HG03280 (cell line): ENCODE results near the gene RORC.

Experiments
- ATAC-seq: cut with Tn5 transposase; IDR thresholded peaks from one replicate; pipeline ENCODE4 v1.9.1; 2021; ENCODE audit warnings: mild to moderate bottlenecking, moderate library complexity; ENCODE audit not compliant: unreplicated experiment

RORC gene

GRCh38 chr1:151849126-151849525 is 17.5 kb upstream of the RORC start:
- no peak for ATAC-seq

DNA sequence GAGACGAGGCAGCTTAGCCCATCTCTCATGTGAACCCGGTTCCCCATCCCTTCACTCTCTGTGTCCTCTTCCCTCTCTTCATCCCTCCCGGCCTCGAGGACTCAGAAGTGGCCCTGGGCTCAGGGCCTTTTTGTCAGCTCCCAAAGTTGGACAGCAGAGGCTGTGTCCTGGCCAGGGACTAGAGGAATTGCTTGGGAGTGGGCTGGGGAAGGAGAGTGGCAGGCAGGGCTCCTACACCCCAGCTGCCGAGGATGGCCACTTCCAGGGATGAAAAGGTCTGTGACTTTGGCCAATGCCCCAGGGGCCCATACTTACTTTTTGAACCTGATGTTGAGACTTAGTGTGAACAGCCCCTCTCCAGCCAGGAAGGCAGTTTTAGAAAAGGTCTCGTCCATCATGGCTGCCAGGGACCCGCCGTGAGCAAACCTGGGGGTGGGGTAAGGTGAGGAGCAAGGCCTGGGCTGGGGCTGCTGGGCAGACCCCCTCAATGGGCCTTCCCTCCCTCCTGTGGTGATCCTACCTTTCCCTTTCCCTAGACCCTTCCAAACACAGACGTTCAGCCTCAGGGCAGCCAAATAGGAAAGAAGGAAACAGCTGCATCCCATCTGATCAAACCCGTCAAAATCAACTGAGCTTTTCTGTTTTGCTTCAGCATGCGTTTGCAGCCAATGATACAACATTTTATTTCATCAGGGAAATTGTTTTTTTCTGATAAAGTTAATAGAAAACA is 16.4 kb upstream of the RORC start:
- ATAC-seq, result no peak

- no peak for ATAC-seq
Observed at GRCh38 chr1:151846686-151847237, 15.2 kb upstream of the RORC start.

DNA sequence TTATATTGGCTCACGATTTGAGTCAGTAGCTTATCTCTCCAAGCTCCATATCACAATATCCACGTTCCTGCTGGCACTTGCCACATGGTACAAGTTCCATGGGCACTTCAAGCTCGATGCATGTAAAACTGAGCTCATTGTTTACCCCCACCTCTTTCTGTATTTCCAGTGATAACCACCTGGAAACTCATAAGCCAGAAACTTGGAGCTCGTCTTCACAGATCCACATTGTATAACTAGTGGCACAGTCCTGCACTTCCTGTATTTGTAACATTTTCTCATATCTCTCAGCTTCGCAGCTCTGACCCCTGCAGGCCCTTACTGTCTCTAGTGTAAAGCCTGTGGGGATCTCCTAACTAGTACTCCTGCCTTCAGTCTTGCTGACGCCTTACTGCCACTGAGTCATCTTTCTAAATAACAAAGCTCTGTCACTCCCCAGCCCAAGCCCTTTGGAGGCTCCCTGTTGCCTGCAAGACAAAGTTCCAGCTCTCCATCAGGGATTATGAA is 14.5 kb upstream of the RORC start:
- ATAC-seq, result no peak

GRCh38 chr1:151843398-151843797 is 11.8 kb upstream of the RORC start:
- no peak for ATAC-seq

GRCh38 chr1:151841141-151841540 is 9.5 kb upstream of the RORC start:
- ATAC-seq, result no peak

GRCh38 chr1:151840421-151840820 is 8.8 kb upstream of the RORC start:
- ATAC-seq, result no peak

DNA sequence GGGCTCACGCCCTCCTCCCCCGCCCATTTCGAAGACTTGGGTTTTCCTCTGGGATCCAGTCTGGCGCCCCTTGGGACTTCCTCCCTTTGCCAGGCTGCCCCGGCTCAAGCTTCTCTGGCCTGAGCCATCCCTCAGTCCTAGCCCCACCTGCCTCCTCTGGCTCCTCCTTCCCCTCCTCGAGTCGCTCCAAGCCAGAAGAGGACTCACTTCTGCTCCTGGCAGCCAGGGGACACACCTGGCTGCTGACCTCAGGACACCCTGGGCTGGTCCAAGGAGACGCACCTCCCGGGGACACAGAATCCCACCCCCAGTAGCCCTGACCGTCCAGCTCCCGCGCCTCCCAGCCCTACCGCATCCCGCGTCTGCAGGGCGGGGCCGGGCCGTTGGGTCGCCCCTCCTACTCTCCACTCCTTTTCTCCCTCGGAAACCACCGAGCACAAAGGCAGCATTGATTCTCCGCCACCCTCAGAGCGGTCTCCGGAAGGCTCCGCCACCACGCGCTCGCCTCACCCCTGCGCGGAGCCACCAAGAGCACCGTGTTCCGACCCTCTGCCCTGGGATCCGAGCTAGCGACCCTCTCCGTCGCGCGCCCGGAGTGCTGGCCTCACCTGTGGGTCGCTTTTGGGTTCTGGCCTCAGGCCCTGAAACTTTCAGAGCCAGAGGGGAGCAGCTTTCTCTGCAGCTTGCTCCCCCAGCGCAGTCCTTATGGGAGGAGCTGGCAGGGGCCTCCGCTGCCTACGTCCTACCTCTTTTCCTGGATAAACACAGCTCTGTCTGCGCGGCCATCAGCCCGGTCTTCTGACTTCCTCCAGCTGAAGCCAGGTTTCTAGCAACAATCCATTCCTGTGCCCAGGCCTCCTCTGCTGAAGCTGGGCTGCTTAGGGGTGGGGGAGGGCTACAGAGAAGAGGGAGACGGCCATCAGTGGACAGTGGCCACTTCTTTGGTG is 8.1 kb upstream of the RORC start, which contains the start of gene C2CD4D:
C2CD4D (minus strand) TSS at position 364 of the 947 bp plus-strand sequence. CDS start 831 bp downstream, outside the sequence.
- ATAC-seq, result no peak

DNA sequence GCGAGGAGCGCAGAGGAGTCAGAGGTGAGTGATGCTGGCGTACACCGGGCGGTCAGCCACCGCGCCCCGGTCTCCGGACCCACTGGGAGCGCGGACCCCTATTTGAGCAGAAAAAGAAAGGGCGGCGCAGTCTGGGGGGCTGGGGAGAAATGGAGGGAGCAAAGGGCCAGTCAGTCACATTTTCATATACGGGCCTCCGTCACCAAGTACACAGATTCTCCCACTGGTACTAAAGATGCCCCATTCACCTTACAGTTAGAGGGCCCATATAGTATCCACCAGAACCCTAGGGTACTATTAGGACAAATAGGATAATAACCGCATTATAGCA is 7.4 kb upstream of the RORC start:
- no peak for ATAC-seq

DNA sequence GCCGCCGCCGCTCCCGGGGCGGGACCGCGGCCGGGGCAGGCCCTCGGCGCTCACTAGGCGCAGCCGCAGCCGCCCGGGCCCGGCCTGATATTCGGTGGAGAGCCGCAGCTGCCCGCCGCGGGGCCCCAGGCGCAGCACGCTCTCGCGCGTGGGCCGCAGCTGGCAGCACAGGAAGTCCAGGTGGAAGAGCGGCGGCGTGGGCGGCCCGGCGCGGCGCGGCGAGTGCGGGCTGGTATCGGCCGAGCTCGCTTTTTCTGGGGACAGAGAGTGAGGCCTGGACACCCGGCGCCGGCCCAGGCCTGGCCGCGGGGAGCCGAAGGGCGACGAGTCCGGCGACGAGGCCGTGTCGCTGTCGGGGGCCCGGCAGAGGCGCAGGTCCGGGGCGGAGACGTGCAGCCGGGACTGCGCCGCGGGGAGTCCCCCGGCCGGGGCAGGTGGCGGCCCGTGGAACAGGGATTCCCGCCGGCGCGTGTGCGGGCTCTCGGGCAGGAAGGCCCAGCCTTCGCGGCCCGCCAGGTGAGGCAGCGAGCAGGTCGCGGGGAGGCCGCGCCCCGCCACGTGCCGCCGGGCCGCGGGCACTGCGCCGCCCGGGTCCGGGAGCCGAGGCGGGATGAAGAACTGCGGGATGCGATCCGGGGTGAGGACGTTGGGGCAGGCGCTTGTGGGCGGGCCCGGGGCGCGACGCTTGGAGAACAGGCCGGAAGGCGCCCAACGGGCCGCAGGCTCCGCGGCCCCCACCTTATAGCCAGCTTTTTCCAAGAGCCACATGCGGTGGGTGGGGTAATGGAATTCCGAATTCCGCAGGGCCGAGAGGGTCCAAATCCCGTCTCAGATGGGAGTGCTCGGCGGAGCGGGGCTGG is 6.8 kb upstream of the RORC start:
- ATAC-seq, result no peak

DNA sequence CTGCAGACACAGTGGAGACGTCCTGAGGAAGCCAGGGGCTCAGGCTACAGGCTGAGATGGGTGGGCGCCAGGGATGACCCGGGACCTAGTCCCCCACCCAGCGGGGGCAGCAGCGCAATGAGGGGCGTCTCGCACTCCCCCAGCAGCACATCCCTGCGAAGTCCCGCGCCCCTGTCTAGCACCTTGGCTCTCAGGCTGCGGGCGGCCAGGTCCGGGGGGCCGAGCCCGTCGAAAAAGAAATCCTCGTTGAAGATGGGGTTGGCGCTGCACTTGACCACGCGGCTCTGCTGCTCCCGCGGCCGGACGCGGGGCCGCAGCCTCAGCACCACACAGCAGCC is 6.3 kb upstream of the RORC start:
- no peak for ATAC-seq

- no peak for ATAC-seq
Observed at GRCh38 chr1:151837197-151837596, 5.6 kb upstream of the RORC start.

DNA sequence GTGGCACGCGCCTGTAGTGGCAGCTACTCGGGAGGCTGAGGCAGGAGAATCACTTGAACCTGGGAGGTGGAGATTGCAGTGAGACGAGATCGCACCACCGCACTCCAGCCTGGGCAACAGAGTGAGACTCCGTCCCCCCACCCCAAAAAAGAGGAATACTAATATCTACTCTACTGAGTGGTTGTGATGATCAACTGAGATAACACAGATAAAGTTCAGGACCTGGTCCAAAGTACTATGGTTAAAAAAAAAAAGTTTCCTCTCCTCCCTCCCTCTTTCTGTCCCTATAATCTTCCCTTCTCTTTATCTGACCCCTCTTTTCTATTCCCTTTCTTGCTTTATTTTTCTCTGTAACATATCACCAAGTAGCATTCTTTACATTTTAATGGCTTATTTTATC is 4.0 kb upstream of the RORC start:
- no peak for ATAC-seq

- ATAC-seq, result no peak
Observed at GRCh38 chr1:151834239-151834638, 2.6 kb upstream of the RORC start.

GRCh38 chr1:151833172-151833900 is 1.7 kb upstream of the RORC start:
- no peak for ATAC-seq

- ATAC-seq, result no peak
Observed at GRCh38 chr1:151832318-151832980, 847 bp upstream of the RORC start.

GRCh38 chr1:151831256-151831591 is 378 bp downstream of the RORC start:
- no peak for ATAC-seq

DNA sequence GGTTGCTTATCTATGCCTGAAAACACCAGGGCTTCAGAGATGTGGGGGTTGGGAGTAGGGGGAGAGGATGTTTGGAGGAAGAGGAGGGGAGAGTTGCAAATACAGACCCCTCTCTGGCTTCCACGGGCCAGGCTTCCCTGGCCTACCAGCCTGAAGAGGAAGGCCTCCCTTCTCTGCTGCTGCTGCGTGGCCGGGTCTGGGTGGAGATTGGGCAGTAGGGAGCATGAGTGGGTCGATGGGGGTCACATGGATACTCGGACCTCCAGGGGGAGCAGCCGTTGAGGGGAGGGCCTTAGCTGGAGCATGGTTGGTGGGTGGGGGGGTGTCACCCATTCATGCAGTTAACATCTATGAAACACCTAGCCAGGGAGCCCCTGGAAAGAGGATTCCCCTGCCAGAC is 1.5 kb downstream of the RORC start:
- ATAC-seq, result no peak

- ATAC-seq, result no peak
Observed at GRCh38 chr1:151829352-151830046, 2.1 kb downstream of the RORC start.
